HEK293 (cell line): ENCODE data around the gene FSTL3.

Experiments used
- CTCF ChIA-PET: fragments of 350-600 bp; formaldehyde crosslinking; extraction: SDS; loops from one replicate; lab custom pipeline; 2021; ENCODE audit warnings: antibody characterized with exemption; lab: Yijun Ruan, JAX
- POLR2A ChIA-PET: fragments of 300-600 bp; formaldehyde crosslinking; extraction: SDS; loops from one replicate; lab custom pipeline; 2020; ENCODE audit warnings: antibody characterized with exemption, inconsistent platforms; lab: Yijun Ruan, JAX
- H3K27ac ChIP-seq: fragments of 200-500 bp; sonication (Bioruptor generic); 2 replicates; pipeline ENCODE4 v1.5.1; 2014; ENCODE audit warnings: low read depth, low read length, control low read depth, inconsistent platforms; ENCODE audit errors: extremely low read depth
- H3K36me3 ChIP-seq, 2 experiments: fragments of 200-500 bp in 1 of 2; sonication (Bioruptor generic) in 1 of 2; 1 replicate in 1 of 2; 2 replicates in 1 of 2; pipeline ENCODE4 v1.5.1; 2014 to 2017; ENCODE audit warnings: inconsistent platforms in 2 of 2, low read length in 2 of 2; ENCODE audit not compliant: control insufficient read depth in 2 of 2, insufficient read depth in 1 of 2
- H3K4me1 ChIP-seq: fragments of 200-500 bp; sonication (Bioruptor generic); 2 replicates; pipeline ENCODE4 v1.5.1; 2014; ENCODE audit warnings: mild to moderate bottlenecking, low read length, inconsistent platforms; ENCODE audit not compliant: control insufficient read depth, insufficient read depth
- H3K4me3 ChIP-seq: 2 replicates; pipeline ENCODE4 v1.5.1; 2011; ENCODE audit warnings: low read depth, mild to moderate bottlenecking, control low read depth, low read length, moderate library complexity
- H3K9me3 ChIP-seq: fragments of 200-500 bp; sonication (Bioruptor generic); 2 replicates; pipeline ENCODE4 v1.5.1; 2014; ENCODE audit warnings: low read depth, low read length, inconsistent platforms; ENCODE audit not compliant: control insufficient read depth, insufficient read depth
- KLF16 ChIP-seq: fragments of 450-650 bp; formaldehyde crosslinking; IDR thresholded peaks from 2 replicates; pipeline ENCODE4 v1.5.1; 2017; ENCODE audit warnings: missing biosample characterization, missing genetic modification characterization
- KLF8 ChIP-seq: fragments of 450-650 bp; formaldehyde crosslinking; IDR thresholded peaks from 2 replicates; pipeline ENCODE4 v1.5.1; 2016; ENCODE audit warnings: missing biosample characterization, missing genetic modification characterization
- ZBTB8A ChIP-seq: fragments of 450-650 bp; formaldehyde crosslinking; IDR thresholded peaks from 2 replicates; pipeline ENCODE4 v1.5.1; 2016; ENCODE audit warnings: missing biosample characterization, missing genetic modification characterization
- ZNF214 ChIP-seq: fragments of 450-650 bp; formaldehyde crosslinking; IDR thresholded peaks from 2 replicates; pipeline ENCODE4 v1.5.1; 2017; ENCODE audit warnings: missing biosample characterization, mild to moderate bottlenecking, missing genetic modification characterization, borderline replicate concordance
- ZNF302 ChIP-seq: fragments of 450-650 bp; formaldehyde crosslinking; IDR thresholded peaks from 2 replicates; pipeline ENCODE4 v1.5.1; 2016; ENCODE audit warnings: missing biosample characterization, missing genetic modification characterization, low read depth
- ZNF426 ChIP-seq: fragments of 450-650 bp; formaldehyde crosslinking; IDR thresholded peaks from 2 replicates; pipeline ENCODE4 v1.5.1; 2017; ENCODE audit warnings: missing biosample characterization, missing genetic modification characterization, mild to moderate bottlenecking, inconsistent platforms, moderate library complexity
- ZNF664 ChIP-seq: fragments of 450-650 bp; formaldehyde crosslinking; IDR thresholded peaks from 2 replicates; pipeline ENCODE4 v1.5.1; 2016; ENCODE audit warnings: missing biosample characterization, missing genetic modification characterization
- ZNF768 ChIP-seq: fragments of 450-650 bp; formaldehyde crosslinking; IDR thresholded peaks from 2 replicates; pipeline ENCODE4 v1.5.1; 2018; ENCODE audit warnings: missing biosample characterization, mild to moderate bottlenecking, missing genetic modification characterization
- ZSCAN16 ChIP-seq: fragments of 450-650 bp; formaldehyde crosslinking; IDR thresholded peaks from 2 replicates; pipeline ENCODE4 v1.5.1; 2016; ENCODE audit warnings: missing biosample characterization, missing genetic modification characterization
- TF ChIP-seq, protein P1 (sequence below): fragments of 450-650 bp; formaldehyde crosslinking; IDR thresholded peaks from 2 replicates; pipeline ENCODE4 v1.5.1; 2016; ENCODE audit warnings: missing biosample characterization, missing genetic modification characterization
- TF ChIP-seq, protein P2 (sequence below): fragments of 450-650 bp; formaldehyde crosslinking; IDR thresholded peaks from 2 replicates; pipeline ENCODE4 v1.5.1; 2016; ENCODE audit warnings: missing biosample characterization, missing genetic modification characterization

Gene FSTL3

DNA sequence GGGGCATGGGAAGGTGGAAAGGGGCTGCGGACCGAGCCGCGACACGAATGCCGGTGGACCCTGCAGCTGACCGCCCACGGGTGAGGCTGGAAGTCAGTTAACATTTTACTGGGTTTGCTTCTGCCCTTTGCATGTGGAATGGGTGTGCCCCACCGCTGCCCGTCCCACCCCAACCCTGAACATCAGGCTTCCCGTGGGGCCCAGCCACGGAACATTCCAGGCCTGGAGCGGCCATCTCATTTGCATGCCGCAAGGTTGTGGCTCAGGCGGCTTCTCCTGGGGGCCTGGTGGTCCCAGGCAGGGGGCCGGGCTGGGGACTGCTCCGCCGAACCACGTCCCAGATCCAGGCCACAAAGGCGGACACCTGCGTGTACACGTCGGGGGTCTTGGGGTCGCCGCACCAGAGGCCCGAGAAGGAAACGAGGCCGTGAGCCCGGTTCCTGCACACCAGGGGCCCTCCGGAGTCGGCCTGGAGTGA lies 9.3 kb downstream of the FSTL3 start:
- H3K4me3 ChIP-seq, result no peak overlapping the region
- H3K9me3 ChIP-seq, result no peaks in the 10 kb centered on the region
- no peaks in the 10 kb centered on the region for H3K36me3 ChIP-seq
- no peaks in the 10 kb centered on the region for H3K4me1 ChIP-seq
- no peak overlapping the region for H3K27ac ChIP-seq
- TF ChIP-seq, protein P1, sequence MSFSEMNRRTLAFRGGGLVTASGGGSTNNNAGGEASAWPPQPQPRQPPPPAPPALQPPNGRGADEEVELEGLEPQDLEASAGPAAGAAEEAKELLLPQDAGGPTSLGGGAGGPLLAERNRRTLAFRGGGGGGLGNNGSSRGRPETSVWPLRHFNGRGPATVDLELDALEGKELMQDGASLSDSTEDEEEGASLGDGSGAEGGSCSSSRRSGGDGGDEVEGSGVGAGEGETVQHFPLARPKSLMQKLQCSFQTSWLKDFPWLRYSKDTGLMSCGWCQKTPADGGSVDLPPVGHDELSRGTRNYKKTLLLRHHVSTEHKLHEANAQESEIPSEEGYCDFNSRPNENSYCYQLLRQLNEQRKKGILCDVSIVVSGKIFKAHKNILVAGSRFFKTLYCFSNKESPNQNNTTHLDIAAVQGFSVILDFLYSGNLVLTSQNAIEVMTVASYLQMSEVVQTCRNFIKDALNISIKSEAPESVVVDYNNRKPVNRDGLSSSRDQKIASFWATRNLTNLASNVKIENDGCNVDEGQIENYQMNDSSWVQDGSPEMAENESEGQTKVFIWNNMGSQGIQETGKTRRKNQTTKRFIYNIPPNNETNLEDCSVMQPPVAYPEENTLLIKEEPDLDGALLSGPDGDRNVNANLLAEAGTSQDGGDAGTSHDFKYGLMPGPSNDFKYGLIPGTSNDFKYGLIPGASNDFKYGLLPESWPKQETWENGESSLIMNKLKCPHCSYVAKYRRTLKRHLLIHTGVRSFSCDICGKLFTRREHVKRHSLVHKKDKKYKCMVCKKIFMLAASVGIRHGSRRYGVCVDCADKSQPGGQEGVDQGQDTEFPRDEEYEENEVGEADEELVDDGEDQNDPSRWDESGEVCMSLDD (tag by site-specific recombination), result no peak
- TF ChIP-seq ZSCAN16 (tag by site-specific recombination) (no peak), ZNF302 (no peak), ZNF768 (no peak), ZNF426 (tag by site-specific recombination) (no peak), ZNF214 (tag by site-specific recombination) (no peak)
- POLR2A ChIA-PET, result no interaction called here
- CTCF ChIA-PET, result no interaction called here

DNA sequence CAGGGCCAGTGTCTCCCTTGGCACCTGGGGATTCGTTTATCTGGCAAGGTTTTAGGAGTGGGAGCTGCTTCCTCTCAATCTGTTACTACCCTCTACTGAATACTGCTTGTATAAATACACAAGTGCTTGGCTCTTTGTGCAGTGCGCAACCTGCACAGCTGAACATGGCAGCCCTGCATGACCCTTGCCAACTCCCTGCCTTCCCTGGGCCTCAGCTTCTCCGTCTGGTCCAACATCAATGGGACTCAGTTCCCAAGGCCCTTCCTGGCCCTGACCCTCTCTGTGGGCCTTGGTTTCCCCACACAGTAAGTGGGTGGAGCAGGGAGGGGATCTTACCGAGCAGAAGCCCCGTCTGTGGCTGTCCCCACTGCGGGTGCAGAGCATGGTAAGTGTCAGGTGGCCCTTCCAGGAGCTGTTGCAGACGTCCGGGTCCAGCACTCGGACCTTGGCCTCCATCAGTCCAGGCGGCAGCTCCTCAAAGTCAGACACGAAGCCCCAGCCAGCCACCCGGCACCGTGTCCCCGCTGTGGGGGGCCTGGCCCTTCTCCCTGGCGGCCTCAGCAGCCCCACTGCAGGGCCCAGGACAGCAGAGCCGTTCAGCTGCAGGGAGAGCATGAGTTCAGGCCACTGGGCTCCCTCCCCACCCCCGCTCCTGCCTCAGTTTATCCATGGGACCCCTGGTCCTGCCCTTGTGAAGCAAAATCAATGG lies 10.6 kb downstream of the FSTL3 start:
- Histone ChIP-seq H3K4me3 (no peak overlapping the region), H3K27ac (no peak overlapping the region), H3K4me1 (no peaks in the 10 kb centered on the region), H3K36me3 (no peaks in the 10 kb centered on the region), H3K9me3 (no peaks in the 10 kb centered on the region)
- ChIA-PET CTCF (no interaction called here), POLR2A (no interaction called here)
- TF ChIP-seq ZBTB8A (tag by site-specific recombination) (no peak), KLF8 (tag by site-specific recombination) (0 out of 2 replicates have a peak, but pooled peaks have one; percentile 22)
- TF ChIP-seq, protein P2, sequence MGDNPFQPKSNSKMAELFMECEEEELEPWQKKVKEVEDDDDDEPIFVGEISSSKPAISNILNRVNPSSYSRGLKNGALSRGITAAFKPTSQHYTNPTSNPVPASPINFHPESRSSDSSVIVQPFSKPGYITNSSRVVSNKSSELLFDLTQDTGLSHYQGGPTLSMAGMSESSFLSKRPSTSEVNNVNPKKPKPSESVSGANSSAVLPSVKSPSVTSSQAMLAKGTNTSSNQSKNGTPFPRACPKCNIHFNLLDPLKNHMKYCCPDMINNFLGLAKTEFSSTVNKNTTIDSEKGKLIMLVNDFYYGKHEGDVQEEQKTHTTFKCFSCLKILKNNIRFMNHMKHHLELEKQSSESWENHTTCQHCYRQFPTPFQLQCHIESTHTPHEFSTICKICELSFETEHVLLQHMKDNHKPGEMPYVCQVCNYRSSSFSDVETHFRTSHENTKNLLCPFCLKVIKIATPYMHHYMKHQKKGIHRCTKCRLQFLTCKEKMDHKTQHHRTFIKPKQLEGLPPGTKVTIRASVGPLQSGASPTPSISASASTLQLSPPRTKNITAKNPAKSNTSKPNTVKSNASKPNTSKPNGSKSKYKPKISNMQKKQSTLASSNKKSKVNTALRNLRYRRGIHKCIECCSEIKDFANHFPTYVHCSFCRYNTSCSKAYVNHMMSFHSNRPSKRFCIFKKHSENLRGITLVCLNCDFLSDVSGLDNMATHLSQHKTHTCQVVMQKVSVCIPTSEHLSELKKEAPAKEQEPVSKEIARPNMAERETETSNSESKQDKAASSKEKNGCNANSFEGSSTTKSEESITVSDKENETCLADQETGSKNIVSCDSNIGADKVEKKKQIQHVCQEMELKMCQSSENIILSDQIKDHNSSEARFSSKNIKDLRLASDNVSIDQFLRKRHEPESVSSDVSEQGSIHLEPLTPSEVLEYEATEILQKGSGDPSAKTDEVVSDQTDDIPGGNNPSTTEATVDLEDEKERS (tag by site-specific recombination), result 0 out of 2 replicates have a peak, but pooled peaks have one; percentile 30

DNA sequence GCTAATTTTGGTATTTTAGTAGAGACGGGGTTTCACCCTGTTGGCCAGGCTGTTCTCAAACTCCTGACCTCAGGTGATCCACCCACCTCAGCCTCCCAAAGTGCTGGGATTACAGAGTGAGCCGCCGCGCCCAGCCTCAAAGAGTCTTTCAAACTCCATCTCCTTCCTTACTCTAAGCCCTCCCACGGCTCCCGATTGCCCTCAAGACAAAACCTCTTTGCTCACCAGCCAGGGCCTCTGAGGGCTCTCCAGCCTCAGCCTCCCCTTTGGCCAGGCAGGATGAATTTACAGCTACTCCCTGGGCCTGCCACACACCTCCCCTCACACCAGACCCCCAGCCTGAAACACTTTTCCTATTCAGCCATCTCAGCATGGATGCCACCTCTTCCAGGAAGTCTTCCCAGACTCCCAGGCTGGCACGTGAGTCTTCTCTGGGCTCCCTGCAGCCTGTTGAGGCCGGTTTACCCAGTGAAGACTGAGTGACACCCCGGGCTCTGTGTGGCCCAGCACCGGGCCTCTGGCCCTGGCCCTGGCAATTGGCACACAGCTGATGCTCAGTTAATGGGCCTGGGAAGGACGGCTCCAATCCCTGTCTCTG lies 11.5 kb downstream of the FSTL3 start:
- no peak overlapping the region for H3K27ac ChIP-seq
- no peak overlapping the region for H3K4me3 ChIP-seq
- CTCF ChIA-PET, result interaction anchor here (1.0 kb wide), 1 partner anchor 21 kb away, joined by 4 read pairs; the partner anchor contains the start of gene PALM
- H3K4me1 ChIP-seq, result no peaks in the 10 kb centered on the region
- POLR2A ChIA-PET, result interaction anchor here (0.6 kb wide), 1 partner anchor 12 kb away, joined by 3 read pairs; no protein-coding TSS in a partner anchor
- H3K9me3 ChIP-seq, result no peaks in the 10 kb centered on the region
- no peak for TF ChIP-seq KLF16 (tag by site-specific recombination)
- 0 out of 2 replicates have a peak, but pooled peaks have one; percentile 28 for TF ChIP-seq ZNF664
- no peaks in the 10 kb centered on the region for H3K36me3 ChIP-seq
